ENCODE measurements around the gene FRY. TPM values are rescaled to one million over a fixed set of nuclear protein-coding genes. Genes with fewer than 3 reads are reported as not detected.

FRY gene
- total and polyA plus RNA-seq, 2 of the 13 experiments (the other 11 are each of a cell fraction or from before 2014, with no cell fraction given): 8.2 to 13.1 TPM

GRCh38 chr13:32228330-32229041 lies 196.9 kb downstream of the FRY start (continued):
- TF ChIP-seq TP53 (CRISPR knock-in tag; conservative IDR thresholded peaks at IDR 0.05) (no peak), FOXP1 (IDR thresholded peaks at IDR 0.05) (no peak), FOXP1 (CRISPR knock-in tag; IDR thresholded peaks at IDR 0.05) (no peak), ZIK1 (CRISPR knock-in tag; IDR thresholded peaks at IDR 0.05; ENCODE audit: borderline replicate concordance, low read depth) (no peak), SOX13 (IDR thresholded peaks at IDR 0.05) (no peak), SOX13 (CRISPR knock-in tag; conservative IDR thresholded peaks at IDR 0.05 in 1 of 2, IDR thresholded peaks at IDR 0.05 in 1 of 2) (no peak), ZBTB7A (CRISPR knock-in tag; IDR thresholded peaks at IDR 0.05) (no peak), ZNF713 (CRISPR knock-in tag; IDR thresholded peaks at IDR 0.05) (no peak), ZNF75D (CRISPR knock-in tag; IDR thresholded peaks at IDR 0.05; ENCODE audit: borderline replicate concordance) (no peak), SMC3 (IDR thresholded peaks at IDR 0.05; ENCODE audit: low read length) (no peak), BCL3 (CRISPR knock-in tag; IDR thresholded peaks at IDR 0.05) (no peak)
- TF ChIP-seq, protein P1, sequence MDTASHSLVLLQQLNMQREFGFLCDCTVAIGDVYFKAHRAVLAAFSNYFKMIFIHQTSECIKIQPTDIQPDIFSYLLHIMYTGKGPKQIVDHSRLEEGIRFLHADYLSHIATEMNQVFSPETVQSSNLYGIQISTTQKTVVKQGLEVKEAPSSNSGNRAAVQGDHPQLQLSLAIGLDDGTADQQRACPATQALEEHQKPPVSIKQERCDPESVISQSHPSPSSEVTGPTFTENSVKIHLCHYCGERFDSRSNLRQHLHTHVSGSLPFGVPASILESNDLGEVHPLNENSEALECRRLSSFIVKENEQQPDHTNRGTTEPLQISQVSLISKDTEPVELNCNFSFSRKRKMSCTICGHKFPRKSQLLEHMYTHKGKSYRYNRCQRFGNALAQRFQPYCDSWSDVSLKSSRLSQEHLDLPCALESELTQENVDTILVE (CRISPR knock-in tag; IDR thresholded peaks at IDR 0.05): no peak
- TF ChIP-seq, protein P2, sequence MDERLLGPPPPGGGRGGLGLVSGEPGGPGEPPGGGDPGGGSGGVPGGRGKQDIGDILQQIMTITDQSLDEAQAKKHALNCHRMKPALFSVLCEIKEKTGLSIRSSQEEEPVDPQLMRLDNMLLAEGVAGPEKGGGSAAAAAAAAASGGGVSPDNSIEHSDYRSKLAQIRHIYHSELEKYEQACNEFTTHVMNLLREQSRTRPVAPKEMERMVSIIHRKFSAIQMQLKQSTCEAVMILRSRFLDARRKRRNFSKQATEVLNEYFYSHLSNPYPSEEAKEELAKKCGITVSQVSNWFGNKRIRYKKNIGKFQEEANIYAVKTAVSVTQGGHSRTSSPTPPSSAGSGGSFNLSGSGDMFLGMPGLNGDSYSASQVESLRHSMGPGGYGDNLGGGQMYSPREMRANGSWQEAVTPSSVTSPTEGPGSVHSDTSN (CRISPR knock-in tag; IDR thresholded peaks at IDR 0.05): no peak

All from HepG2 (cell line).